ENCODE results near the gene ARHGEF4.

GRCh38 chr2:130951018-130951417 lies 114.3 kb downstream of the ARHGEF4 start:
- TF ChIP-seq CTCF (conservative IDR thresholded peaks at IDR 0.05; ENCODE audit: low read depth in 2 of 2): no peak
- TF ChIP-seq EZH2 (IDR thresholded peaks at IDR 0.05; ENCODE audit: low read depth, unreplicated experiment): no peak
- no peak for TF ChIP-seq CREB1 (CRISPR knock-in tag; IDR thresholded peaks at IDR 0.05; ENCODE audit: low read depth)
- no peak for TF ChIP-seq POLR2AphosphoS5 (IDR thresholded peaks at IDR 0.05; ENCODE audit: low read depth)
- TF ChIP-seq REST (IDR thresholded peaks at IDR 0.05; ENCODE audit: unreplicated experiment): no peak
- no peak for TF ChIP-seq ETS1 (IDR thresholded peaks at IDR 0.05)
- no peak for TF ChIP-seq EZH2phosphoT487 (IDR thresholded peaks at IDR 0.05; ENCODE audit: unreplicated experiment)
- no peak for TF ChIP-seq STAT1 (IDR thresholded peaks at IDR 0.05; ENCODE audit: unreplicated experiment)
- TF ChIP-seq ZNF462 (CRISPR knock-in tag; IDR thresholded peaks at IDR 0.05): no peak
- TF ChIP-seq ZNF114 (CRISPR knock-in tag; IDR thresholded peaks at IDR 0.05): no peak
- no peak for TF ChIP-seq JUNB (IDR thresholded peaks at IDR 0.05; ENCODE audit: unreplicated experiment)
- no peak for TF ChIP-seq ZNF331 (CRISPR knock-in tag; IDR thresholded peaks at IDR 0.05; ENCODE audit: low read depth)

Measured in GM23338 (cell line).